C4-2B (cell line): ENCODE data around the gene PEAK3.

Experiments used
- H3K27ac ChIP-seq: fragments of 450-650 bp; 2 replicates; pipeline ENCODE4 v1.5.1; 2017
- ZFX ChIP-seq: fragments of 450-650 bp; IDR thresholded peaks from 2 replicates; pipeline ENCODE4 v1.6.1; 2017
- TF ChIP-seq, protein P1 (sequence below): fragments of 450-650 bp; conservative IDR thresholded peaks from 2 replicates; pipeline ENCODE4 v1.5.1; 2017; ENCODE audit warnings: mild to moderate bottlenecking

PEAK3 gene

DNA sequence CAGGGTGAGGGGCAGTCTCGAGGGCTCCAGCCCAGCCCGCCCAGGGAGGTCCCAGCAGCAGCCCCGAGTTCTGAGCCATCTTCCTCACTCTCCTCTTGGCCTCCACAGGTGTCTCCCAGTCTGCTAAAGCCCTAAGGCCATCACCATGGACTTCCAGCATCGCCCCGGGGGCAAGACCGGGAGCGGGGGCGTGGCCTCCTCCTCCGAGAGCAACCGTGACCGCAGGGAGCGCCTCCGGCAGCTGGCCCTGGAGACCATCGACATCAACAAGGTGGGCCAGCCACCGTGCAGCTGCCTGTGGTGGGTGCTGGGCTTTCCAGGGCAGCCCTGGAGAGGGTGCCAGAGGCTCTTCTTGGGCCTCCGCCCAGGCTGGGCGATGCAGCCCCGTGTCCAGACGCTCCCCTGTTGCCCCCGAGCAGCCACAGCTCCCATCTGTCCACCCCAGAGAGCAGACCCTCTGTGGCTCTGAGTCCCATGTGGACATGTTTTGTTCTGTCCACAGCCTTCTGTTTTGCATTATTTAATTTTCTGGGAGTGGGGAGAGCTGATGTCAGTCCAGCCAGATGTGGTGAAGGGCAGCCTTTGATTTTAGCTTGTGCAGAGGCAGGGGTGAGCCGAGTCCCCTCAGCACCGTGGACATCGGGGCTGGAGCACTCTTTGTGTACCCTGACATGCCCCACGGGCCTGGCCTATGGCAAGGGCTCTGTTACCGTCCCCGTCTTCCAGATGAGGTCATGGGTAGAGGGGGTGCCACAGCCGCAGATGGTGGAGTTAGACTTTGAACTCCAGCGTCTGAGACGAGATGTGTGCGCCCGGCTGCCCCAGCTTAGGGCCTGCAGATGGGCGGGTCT lies 38.5 kb downstream of the PEAK3 start:
- no peak overlapping the region for H3K27ac ChIP-seq
- no peak for TF ChIP-seq ZFX
- TF ChIP-seq, protein P1, sequence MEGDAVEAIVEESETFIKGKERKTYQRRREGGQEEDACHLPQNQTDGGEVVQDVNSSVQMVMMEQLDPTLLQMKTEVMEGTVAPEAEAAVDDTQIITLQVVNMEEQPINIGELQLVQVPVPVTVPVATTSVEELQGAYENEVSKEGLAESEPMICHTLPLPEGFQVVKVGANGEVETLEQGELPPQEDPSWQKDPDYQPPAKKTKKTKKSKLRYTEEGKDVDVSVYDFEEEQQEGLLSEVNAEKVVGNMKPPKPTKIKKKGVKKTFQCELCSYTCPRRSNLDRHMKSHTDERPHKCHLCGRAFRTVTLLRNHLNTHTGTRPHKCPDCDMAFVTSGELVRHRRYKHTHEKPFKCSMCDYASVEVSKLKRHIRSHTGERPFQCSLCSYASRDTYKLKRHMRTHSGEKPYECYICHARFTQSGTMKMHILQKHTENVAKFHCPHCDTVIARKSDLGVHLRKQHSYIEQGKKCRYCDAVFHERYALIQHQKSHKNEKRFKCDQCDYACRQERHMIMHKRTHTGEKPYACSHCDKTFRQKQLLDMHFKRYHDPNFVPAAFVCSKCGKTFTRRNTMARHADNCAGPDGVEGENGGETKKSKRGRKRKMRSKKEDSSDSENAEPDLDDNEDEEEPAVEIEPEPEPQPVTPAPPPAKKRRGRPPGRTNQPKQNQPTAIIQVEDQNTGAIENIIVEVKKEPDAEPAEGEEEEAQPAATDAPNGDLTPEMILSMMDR: no peak

- no peak for TF ChIP-seq ZFX
- TF ChIP-seq, protein P1: no peak
- H3K27ac ChIP-seq: no peak overlapping the region
Observed at GRCh38 chr19:2242816-2243215, 39.2 kb downstream of the PEAK3 start.

GRCh38 chr19:2242092-2242537 lies 39.9 kb downstream of the PEAK3 start:
- TF ChIP-seq ZFX: no peak
- TF ChIP-seq, protein P1: no peak
- H3K27ac ChIP-seq: peak overlapping the region; percentile 55; the same call in 1 of the 2 replicates

DNA sequence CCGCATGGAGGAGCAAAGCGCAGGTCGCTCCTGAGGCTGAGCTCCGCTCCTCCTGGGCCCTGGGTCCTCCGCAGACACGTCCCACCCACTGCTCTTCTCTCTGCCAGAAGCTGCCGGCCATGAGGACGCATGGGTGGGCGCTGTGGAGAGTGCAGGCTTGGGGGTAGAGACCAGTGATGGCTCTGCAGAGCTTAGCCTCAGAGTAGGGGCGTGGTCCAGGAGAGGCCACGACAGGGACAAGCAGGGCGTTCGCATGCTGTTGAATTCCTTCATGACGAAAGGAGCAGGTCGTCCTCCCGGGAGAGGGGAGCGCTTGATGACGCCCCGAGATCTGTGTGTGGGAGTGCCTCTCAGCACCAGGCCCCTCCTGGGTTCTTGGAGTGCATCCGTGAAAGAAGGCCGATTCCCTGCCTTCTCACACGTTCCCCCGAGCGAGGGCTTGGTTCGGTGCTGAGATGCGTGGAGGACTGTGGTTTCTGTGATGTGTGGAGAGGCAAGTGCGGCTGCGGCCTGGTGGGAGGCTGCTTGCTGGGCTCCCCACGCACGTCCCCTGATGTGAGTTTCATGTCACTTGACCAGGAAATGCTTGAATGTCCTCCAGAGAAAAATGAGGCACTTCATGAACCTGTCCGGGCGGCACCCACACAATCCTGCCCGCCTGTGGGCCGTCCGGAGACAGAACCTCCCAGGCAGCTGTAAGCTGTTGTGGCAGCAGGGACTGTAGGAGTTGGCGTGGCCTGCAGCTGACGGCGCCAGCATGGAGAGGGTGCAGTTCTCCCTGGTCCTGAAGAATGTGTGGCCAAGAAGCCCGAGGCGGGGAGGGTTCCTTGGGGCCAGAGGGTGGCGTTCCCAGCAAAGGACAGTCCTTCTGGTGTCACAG lies 40.9 kb downstream of the PEAK3 start:
- peak overlapping the region; percentile 55 for H3K27ac ChIP-seq
- TF ChIP-seq, protein P1: no peak
- no peak for TF ChIP-seq ZFX

DNA sequence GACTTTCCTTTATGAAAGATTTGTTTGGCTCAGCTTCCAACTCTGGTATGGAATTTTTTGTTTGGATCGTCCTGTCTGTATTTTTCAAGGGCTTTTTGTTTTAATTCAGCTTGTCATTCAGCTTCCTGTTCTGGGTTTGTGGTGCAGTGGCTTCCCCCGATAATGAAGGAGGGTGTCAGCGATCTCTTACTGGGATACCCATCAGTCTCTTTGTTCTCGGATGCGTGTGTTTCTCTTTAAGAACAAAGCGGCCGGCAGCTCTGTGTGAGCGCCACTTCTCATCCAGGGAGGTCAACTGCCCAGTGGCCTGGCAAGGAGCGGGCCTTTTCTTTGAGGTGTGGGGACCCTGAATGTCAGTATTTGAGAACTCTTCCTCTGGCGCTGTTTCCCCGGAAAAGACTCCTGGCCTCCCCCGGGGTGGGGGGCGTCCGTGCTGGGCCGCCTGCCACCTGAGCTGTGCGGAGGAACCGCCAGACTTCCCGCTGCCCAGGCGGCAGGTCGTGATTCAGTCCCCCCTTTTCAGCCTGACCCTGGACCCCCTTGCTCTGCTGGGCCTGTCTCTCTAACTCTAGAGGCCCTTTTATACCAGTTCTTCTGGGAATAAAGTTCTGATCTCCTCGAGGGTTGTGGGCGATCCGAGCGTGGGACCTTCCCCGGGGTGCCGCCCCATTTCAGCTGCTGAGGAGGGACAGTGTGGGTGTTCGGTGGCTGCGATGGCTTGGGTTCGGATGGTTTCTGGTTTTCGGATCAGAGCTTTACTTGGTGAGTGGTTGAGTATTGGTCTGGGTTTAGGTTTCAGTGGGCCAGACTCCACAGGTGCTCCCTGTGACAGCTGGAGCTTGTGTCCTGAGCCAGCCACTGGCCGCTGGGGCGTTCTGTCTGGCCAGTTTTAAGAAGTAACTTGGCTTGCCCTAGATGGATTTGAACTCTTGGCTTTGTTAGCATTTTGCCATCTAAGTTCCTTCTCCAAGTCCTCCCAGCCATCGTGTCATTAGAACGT lies 41.9 kb downstream of the PEAK3 start:
- H3K27ac ChIP-seq: peak overlapping the region; percentile 55
- TF ChIP-seq ZFX: no peak
- TF ChIP-seq, protein P1: no peak

GRCh38 chr19:2239173-2239572 lies 42.8 kb downstream of the PEAK3 start:
- H3K27ac ChIP-seq: peak overlapping the region; percentile 49
- TF ChIP-seq ZFX: no peak
- TF ChIP-seq, protein P1: no peak
